MCF 10A (cell line): ENCODE data around the gene PRRX2. TPM values are rescaled to one million over a fixed set of nuclear protein-coding genes. Genes with fewer than 3 reads are reported as not detected.

Experiments used
- BruUV-seq: library from RNA; stranded (reverse); fragments of 400-500 nt; replicated peaks from 2 replicates; lab custom pipeline; 2021; lab: Mats Ljungman, UMichigan
- CTCF ChIA-PET: fragments of 300-600 bp; sonication (Branson Sonifier 250); formaldehyde crosslinking; extraction: SDS; loops from one replicate; lab custom pipeline; 2021; ENCODE audit warnings: antibody characterized with exemption, inconsistent platforms; lab: Yijun Ruan, JAX
- POLR2A ChIA-PET: fragments of 300-600, 350-650 bp; sonication (Branson Sonifier 250); formaldehyde crosslinking; extraction: SDS; loops from one replicate; lab custom pipeline; 2020; ENCODE audit warnings: antibody characterized with exemption, inconsistent platforms; lab: Yijun Ruan, JAX
- DNase-seq: peaks from one replicate; pipeline ENCODE4 v3.0.0-alpha.2; 2018; ENCODE audit not compliant: unreplicated experiment
- H3K27ac Mint-ChIP-seq: one replicate; pipeline ENCODE4 v1.8.0; 2022; ENCODE audit warnings: mild to moderate bottlenecking, low read depth, mixed read lengths; ENCODE audit not compliant: unreplicated experiment
- H3K27me3 Mint-ChIP-seq: one replicate; pipeline ENCODE4 v1.8.0; 2022; ENCODE audit warnings: mixed read lengths; ENCODE audit not compliant: insufficient read depth, unreplicated experiment
- H3K36me3 Mint-ChIP-seq: one replicate; pipeline ENCODE4 v1.8.0; 2022; ENCODE audit warnings: mild to moderate bottlenecking, moderate library complexity, mixed read lengths; ENCODE audit not compliant: insufficient read depth, unreplicated experiment
- H3K4me1 Mint-ChIP-seq: one replicate; pipeline ENCODE4 v1.8.0; 2022; ENCODE audit warnings: mixed read lengths; ENCODE audit not compliant: insufficient read depth, unreplicated experiment
- H3K4me3 Mint-ChIP-seq: one replicate; pipeline ENCODE4 v1.8.0; 2022; ENCODE audit warnings: mild to moderate bottlenecking, moderate library complexity, mixed read lengths; ENCODE audit not compliant: unreplicated experiment
- H3K9me3 Mint-ChIP-seq: one replicate; pipeline ENCODE4 v1.8.0; 2022; ENCODE audit warnings: mixed read lengths; ENCODE audit not compliant: unreplicated experiment
- CTCF ChIP-seq: fragments of 200-600 bp; IDR thresholded peaks from one replicate; pipeline ENCODE4 v1.8.0; 2022; ENCODE audit warnings: antibody characterized with exemption, mild to moderate bottlenecking; ENCODE audit not compliant: unreplicated experiment
- intact Hi-C: fragments of 100-400 bp; cut with micrococcal nuclease; formaldehyde crosslinking; loops from 2 replicates; pipeline ENCODE4 v1.14.1; 2022
- total RNA-seq: library from RNA; stranded (reverse); gene quantifications from 2 replicates; pipeline ENCODE4 v1.2.3, GENCODE V29; 2022

The PRRX2 gene
- total RNA-seq, 1 experiment from 2014 or later = not detected

- intact Hi-C loops = no loop called here
- DNase-seq = no peak
- ChIA-PET CTCF (interaction anchor here (1.0 kb wide), 1 partner anchor 92 kb away, joined by 3 read pairs; no protein-coding TSS in a partner anchor), POLR2A (interaction anchor here (1.2 kb wide), 1 partner anchor 103 kb away, joined by 3 read pairs; no protein-coding TSS in a partner anchor)
- TF ChIP-seq CTCF = no peak
- Mint-ChIP-seq H3K4me1 (peaks cover 13% of the 10 kb centered on the region), H3K9me3 (peaks cover 10% of the 10 kb centered on the region), H3K36me3 (no peaks in the 10 kb centered on the region), H3K4me3 (no peak overlapping the region), H3K27ac (no peak overlapping the region), H3K27me3 (no peaks in the 10 kb centered on the region)
- BruUV-seq = no TSS peak
These were observed 17.8 kb upstream of the PRRX2 start for GRCh38 chr9:129647635-129648034.

- Mint-ChIP-seq H3K27me3 (no peaks in the 10 kb centered on the region), H3K4me1 (peaks cover 13% of the 10 kb centered on the region), H3K9me3 (peaks cover 10% of the 10 kb centered on the region), H3K27ac (no peak overlapping the region), H3K36me3 (no peaks in the 10 kb centered on the region), H3K4me3 (no peak overlapping the region)
- no TSS peak for BruUV-seq
- POLR2A ChIA-PET = no interaction called here
- CTCF ChIA-PET = no interaction called here
- intact Hi-C loops = no loop called here
- DNase-seq = no peak
- TF ChIP-seq CTCF = no peak
These were observed 17.2 kb upstream of the PRRX2 start for GRCh38 chr9:129648092-129648763.

- BruUV-seq = no TSS peak
- Mint-ChIP-seq H3K27me3 (no peaks in the 10 kb centered on the region), H3K9me3 (peaks cover 10% of the 10 kb centered on the region), H3K4me1 (peaks cover 13% of the 10 kb centered on the region), H3K4me3 (no peak overlapping the region), H3K36me3 (no peaks in the 10 kb centered on the region), H3K27ac (no peak overlapping the region)
- POLR2A ChIA-PET = no interaction called here
- CTCF ChIA-PET = no interaction called here
- intact Hi-C loops = no loop called here
- no peak for TF ChIP-seq CTCF
- no peak for DNase-seq
These were observed 16.7 kb upstream of the PRRX2 start for GRCh38 chr9:129648764-129649115.

- Mint-ChIP-seq H3K36me3 (no peaks in the 10 kb centered on the region), H3K27ac (peak overlapping the region; percentile 36), H3K4me3 (no peak overlapping the region), H3K4me1 (peaks cover 13% of the 10 kb centered on the region), H3K9me3 (peaks cover 10% of the 10 kb centered on the region), H3K27me3 (no peaks in the 10 kb centered on the region)
- ChIA-PET POLR2A (interaction anchor here (0.6 to 2.2 kb wide), 2 partner anchors 77 to 133 kb away, joined by 3 to 4 read pairs; no protein-coding TSS in a partner anchor), CTCF (no interaction called here)
- intact Hi-C loops = no loop called here
- no peak for TF ChIP-seq CTCF
- DNase-seq = no peak
- BruUV-seq = no TSS peak
These were observed 15.4 kb upstream of the PRRX2 start for GRCh38 chr9:129649726-129650679.
